HepG2 (cell line): ENCODE results near the gene PLIN4. TPM values are rescaled to one million over a fixed set of nuclear protein-coding genes. Genes with fewer than 3 reads are reported as not detected.

Experiments used
- BCL3 ChIP-seq: sonication (generic); formaldehyde crosslinking; IDR thresholded peaks from 2 replicates; pipeline ENCODE4 v1.5.1; 2020; ENCODE audit warnings: mild to moderate bottlenecking, missing genetic modification reagents, moderate library complexity
- BCLAF1 ChIP-seq: fragments of 450-650 bp; IDR thresholded peaks from 2 replicates; pipeline ENCODE4 v1.6.1; 2017; ENCODE audit warnings: mild to moderate bottlenecking
- EEA1 ChIP-seq: sonication (generic); formaldehyde crosslinking; IDR thresholded peaks from 2 replicates; pipeline ENCODE4 v1.5.1; 2020; ENCODE audit warnings: mild to moderate bottlenecking, missing genetic modification reagents, borderline replicate concordance
- GLMP ChIP-seq: sonication (generic); formaldehyde crosslinking; IDR thresholded peaks from 2 replicates; pipeline ENCODE4 v1.9.0; 2021; ENCODE audit warnings: missing genetic modification reagents, mild to moderate bottlenecking, borderline replicate concordance
- PRDM10 ChIP-seq: sonication (generic); formaldehyde crosslinking; IDR thresholded peaks from 2 replicates; pipeline ENCODE4 v1.4.0; 2020; ENCODE audit warnings: low read depth, missing genetic modification reagents
- RARG ChIP-seq: sonication (generic); formaldehyde crosslinking; IDR thresholded peaks from 2 replicates; pipeline ENCODE4 v1.4.0; 2020; ENCODE audit warnings: low read depth, mild to moderate bottlenecking, missing genetic modification reagents
- SKIL ChIP-seq: sonication (generic); formaldehyde crosslinking; IDR thresholded peaks from 2 replicates; pipeline ENCODE4 v1.8.0; 2022; ENCODE audit warnings: missing genetic modification reagents, mild to moderate bottlenecking, moderate library complexity, borderline replicate concordance
- SRY ChIP-seq: sonication (generic); formaldehyde crosslinking; IDR thresholded peaks from 2 replicates; pipeline ENCODE4 v1.8.0; 2022; ENCODE audit warnings: mild to moderate bottlenecking, missing genetic modification reagents
- ZBTB25 ChIP-seq: IDR thresholded peaks from 2 replicates; pipeline ENCODE4 v1.6.1; 2018; ENCODE audit warnings: missing genetic modification reagents
- ZNF253 ChIP-seq: sonication (generic); formaldehyde crosslinking; IDR thresholded peaks from 2 replicates; pipeline ENCODE4 v1.8.0; 2022; ENCODE audit warnings: mild to moderate bottlenecking, missing genetic modification reagents, borderline replicate concordance
- ZNF329 ChIP-seq: sonication (generic); formaldehyde crosslinking; IDR thresholded peaks from 2 replicates; pipeline ENCODE4 v1.9.0; 2021; ENCODE audit warnings: low read depth, mild to moderate bottlenecking, missing genetic modification reagents
- ZNF549 ChIP-seq: sonication (generic); formaldehyde crosslinking; IDR thresholded peaks from 2 replicates; pipeline ENCODE4 v1.5.0; 2020; ENCODE audit warnings: missing genetic modification reagents
- ZNF616 ChIP-seq: sonication (generic); formaldehyde crosslinking; IDR thresholded peaks from 2 replicates; pipeline ENCODE4 v1.5.0; 2020; ENCODE audit warnings: low read depth, mild to moderate bottlenecking, missing genetic modification reagents
- polyA plus RNA-seq, 8 experiments: library from polyadenylated mRNA; depleted of rRNA in 3 of 8; stranded (reverse) in 7 of 8; unstranded in 1 of 8; fragments of >200 nt; fragmentation: Illumina TruSeq in 4 of 8; extraction: Trizol in 4 of 8; gene quantifications; 2 replicates each; pipeline versions ENCODE4 v1.2.1 to v1.2.3, GENCODE V29; 2011 to 2016; ENCODE audit warnings: low read depth in 4 of 8, missing spikeins in 1 of 8, mixed read lengths in 1 of 8; ENCODE audit not compliant: insufficient read depth in 1 of 8
- total RNA-seq, 5 experiments: library from RNA; depleted of rRNA; stranded (reverse); fragments of >200 nt; fragmentation: Illumina TruSeq; extraction: Trizol; gene quantifications; 2 replicates each; pipeline ENCODE4 v1.2.3, GENCODE V29; 2016; ENCODE audit warnings: low read depth in 1 of 5

PLIN4 gene
- total and polyA plus RNA-seq, 2 of the 13 experiments (the other 11 are each of a cell fraction or from before 2014, with no cell fraction given): 1.1 to 1.3 TPM

GRCh38 chr19:4539693-4540581 lies 21.7 kb upstream of the PLIN4 start, which contains the start of gene LRG1 (continued):
- TF ChIP-seq BCL3 (CRISPR knock-in tag) (peak; percentile 65; the same call in 1 of the 2 replicates), ZNF616 (CRISPR knock-in tag) (no peak), RARG (CRISPR knock-in tag) (no peak), BCLAF1 (no peak), ZBTB25 (CRISPR knock-in tag) (no peak; the same call in 1 of the 2 replicates), ZNF549 (CRISPR knock-in tag) (no peak), EEA1 (no peak), ZNF329 (CRISPR knock-in tag) (0 out of 2 replicates have a peak, but pooled peaks have one; percentile 26), SRY (no peak), GLMP (no peak), SKIL (CRISPR knock-in tag) (no peak; the same call in 1 of the 2 replicates), ZNF253 (CRISPR knock-in tag) (no peak), PRDM10 (peak; percentile 73; the same call in 1 of the 2 replicates)
